Measurements from ENCODE around the gene HMGB2. TPM values are rescaled to one million over a fixed set of nuclear protein-coding genes. Genes with fewer than 3 reads are reported as not detected.

The HMGB2 gene
- total and polyA plus RNA-seq, 2 experiments from 2014 or later = 103 to 593 TPM

DNA sequence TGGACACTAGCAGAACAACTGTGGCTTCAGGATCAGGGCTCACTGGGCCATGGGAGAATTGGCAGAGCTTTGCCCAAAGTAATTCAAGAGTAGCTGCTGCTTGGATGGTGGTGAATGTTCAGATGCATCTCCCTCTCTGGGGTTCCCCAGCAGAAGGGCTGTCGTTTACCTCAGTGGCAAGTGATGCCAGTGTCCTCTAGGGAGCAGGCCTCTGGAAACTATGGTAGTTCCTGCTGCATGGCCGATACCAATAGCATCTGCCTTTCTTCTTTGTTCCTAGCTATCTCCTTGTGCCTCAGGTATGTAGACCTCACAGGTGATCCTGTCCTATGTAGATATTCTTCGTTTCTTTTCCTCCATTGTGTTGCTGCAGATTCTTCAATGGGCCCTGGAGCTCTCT is 26.4 kb downstream of the HMGB2 start (continued):
- TF ChIP-seq, protein P1, sequence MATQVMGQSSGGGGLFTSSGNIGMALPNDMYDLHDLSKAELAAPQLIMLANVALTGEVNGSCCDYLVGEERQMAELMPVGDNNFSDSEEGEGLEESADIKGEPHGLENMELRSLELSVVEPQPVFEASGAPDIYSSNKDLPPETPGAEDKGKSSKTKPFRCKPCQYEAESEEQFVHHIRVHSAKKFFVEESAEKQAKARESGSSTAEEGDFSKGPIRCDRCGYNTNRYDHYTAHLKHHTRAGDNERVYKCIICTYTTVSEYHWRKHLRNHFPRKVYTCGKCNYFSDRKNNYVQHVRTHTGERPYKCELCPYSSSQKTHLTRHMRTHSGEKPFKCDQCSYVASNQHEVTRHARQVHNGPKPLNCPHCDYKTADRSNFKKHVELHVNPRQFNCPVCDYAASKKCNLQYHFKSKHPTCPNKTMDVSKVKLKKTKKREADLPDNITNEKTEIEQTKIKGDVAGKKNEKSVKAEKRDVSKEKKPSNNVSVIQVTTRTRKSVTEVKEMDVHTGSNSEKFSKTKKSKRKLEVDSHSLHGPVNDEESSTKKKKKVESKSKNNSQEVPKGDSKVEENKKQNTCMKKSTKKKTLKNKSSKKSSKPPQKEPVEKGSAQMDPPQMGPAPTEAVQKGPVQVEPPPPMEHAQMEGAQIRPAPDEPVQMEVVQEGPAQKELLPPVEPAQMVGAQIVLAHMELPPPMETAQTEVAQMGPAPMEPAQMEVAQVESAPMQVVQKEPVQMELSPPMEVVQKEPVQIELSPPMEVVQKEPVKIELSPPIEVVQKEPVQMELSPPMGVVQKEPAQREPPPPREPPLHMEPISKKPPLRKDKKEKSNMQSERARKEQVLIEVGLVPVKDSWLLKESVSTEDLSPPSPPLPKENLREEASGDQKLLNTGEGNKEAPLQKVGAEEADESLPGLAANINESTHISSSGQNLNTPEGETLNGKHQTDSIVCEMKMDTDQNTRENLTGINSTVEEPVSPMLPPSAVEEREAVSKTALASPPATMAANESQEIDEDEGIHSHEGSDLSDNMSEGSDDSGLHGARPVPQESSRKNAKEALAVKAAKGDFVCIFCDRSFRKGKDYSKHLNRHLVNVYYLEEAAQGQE (IDR thresholded peaks at IDR 0.05; ENCODE audit: unreplicated experiment) = no peak
- TF ChIP-seq, protein P2, sequence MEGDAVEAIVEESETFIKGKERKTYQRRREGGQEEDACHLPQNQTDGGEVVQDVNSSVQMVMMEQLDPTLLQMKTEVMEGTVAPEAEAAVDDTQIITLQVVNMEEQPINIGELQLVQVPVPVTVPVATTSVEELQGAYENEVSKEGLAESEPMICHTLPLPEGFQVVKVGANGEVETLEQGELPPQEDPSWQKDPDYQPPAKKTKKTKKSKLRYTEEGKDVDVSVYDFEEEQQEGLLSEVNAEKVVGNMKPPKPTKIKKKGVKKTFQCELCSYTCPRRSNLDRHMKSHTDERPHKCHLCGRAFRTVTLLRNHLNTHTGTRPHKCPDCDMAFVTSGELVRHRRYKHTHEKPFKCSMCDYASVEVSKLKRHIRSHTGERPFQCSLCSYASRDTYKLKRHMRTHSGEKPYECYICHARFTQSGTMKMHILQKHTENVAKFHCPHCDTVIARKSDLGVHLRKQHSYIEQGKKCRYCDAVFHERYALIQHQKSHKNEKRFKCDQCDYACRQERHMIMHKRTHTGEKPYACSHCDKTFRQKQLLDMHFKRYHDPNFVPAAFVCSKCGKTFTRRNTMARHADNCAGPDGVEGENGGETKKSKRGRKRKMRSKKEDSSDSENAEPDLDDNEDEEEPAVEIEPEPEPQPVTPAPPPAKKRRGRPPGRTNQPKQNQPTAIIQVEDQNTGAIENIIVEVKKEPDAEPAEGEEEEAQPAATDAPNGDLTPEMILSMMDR (conservative IDR thresholded peaks at IDR 0.05; ENCODE audit: low read depth in 2 of 2) = no peak
- no peak for TF ChIP-seq EZH2phosphoT487 (IDR thresholded peaks at IDR 0.05; ENCODE audit: unreplicated experiment)
- no peak for TF ChIP-seq ZNF331 (CRISPR knock-in tag; IDR thresholded peaks at IDR 0.05; ENCODE audit: low read depth)
- no peak for TF ChIP-seq ZNF114 (CRISPR knock-in tag; IDR thresholded peaks at IDR 0.05)
- TF ChIP-seq CREB1 (CRISPR knock-in tag; IDR thresholded peaks at IDR 0.05; ENCODE audit: low read depth) = no peak
- no peak for TF ChIP-seq JUNB (IDR thresholded peaks at IDR 0.05; ENCODE audit: unreplicated experiment)

DNA sequence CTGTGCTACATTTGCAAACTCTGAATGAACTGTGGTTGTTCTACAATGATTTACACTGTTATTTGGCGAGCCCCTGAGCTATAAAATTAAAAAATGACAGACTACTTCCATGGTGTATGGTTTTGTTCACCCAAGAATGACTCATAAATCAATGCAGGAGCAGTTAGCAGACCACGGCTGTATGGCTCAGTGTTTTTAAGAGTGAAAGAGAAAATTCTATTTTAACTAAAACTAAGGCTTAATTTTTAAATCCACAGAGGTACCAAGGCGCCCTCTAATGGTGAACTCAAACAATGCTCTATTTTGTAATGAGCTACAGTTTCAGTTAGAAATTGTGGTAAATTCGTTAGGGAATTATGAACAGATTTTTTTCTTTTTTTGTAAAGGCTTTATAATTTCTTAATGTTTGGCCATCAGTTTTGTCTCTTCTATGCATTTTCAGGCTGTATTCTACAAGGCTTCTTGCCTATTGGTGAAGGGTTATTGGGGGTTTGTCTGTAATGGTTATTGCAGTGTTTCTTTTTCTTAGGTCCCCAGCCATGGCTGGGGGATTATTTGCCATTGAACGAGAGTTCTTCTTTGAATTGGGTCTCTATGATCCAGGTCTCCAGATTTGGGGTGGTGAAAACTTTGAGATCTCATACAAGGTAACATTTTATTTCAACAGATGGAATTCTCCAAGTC is 32.5 kb downstream of the HMGB2 start:
- Histone ChIP-seq H3K79me2 (replicated peaks; ENCODE audit: insufficient read depth) (peaks cover 11% of the 10 kb centered on the region; the same call in 1 of the 2 replicates), H3K4me1 (ENCODE audit: insufficient read depth) (no peaks in the 10 kb centered on the region; the same call in 1 of the 2 replicates), H3K4me2 (no peak overlapping the region), H3F3A (replicated peaks; ENCODE audit: low read depth) (no peaks in the 10 kb centered on the region), H3K36me3 (ENCODE audit: insufficient read depth) (peaks cover 7% of the 10 kb centered on the region; the same call in 1 of the 2 replicates), H2AFZ (no peak overlapping the region), H3K27ac (ENCODE audit: low read depth) (no peak overlapping the region; the same call in 1 of the 2 replicates), H4K20me1 (replicated peaks; ENCODE audit: insufficient read depth) (no peaks in the 10 kb centered on the region; the same call in 1 of the 2 replicates), H3K4me3 (no peak overlapping the region), H3K9me2 (ENCODE audit: insufficient read depth) (no peaks in the 10 kb centered on the region), H3K27me3 (ENCODE audit: insufficient read depth) (no peaks in the 10 kb centered on the region)
- Mint-ChIP-seq H3K4me1 (peaks cover 9% of the 10 kb centered on the region), H3K27me3 (ENCODE audit: insufficient read depth, low read depth, poor library complexity) (peaks cover 2% of the 10 kb centered on the region), H3K36me3 (ENCODE audit: low read depth) (peaks cover 57% of the 10 kb centered on the region), H3K4me3 (no peak overlapping the region), H3K27ac (peak overlapping the region; percentile 73), H3K9me3 (peaks cover 3% of the 10 kb centered on the region; the same call in 1 of the 3 replicates)
- ATAC-seq = no peak
- peak; percentile 63 for DNase-seq (ENCODE audit: low spot score)
- TF ChIP-seq, protein P3, sequence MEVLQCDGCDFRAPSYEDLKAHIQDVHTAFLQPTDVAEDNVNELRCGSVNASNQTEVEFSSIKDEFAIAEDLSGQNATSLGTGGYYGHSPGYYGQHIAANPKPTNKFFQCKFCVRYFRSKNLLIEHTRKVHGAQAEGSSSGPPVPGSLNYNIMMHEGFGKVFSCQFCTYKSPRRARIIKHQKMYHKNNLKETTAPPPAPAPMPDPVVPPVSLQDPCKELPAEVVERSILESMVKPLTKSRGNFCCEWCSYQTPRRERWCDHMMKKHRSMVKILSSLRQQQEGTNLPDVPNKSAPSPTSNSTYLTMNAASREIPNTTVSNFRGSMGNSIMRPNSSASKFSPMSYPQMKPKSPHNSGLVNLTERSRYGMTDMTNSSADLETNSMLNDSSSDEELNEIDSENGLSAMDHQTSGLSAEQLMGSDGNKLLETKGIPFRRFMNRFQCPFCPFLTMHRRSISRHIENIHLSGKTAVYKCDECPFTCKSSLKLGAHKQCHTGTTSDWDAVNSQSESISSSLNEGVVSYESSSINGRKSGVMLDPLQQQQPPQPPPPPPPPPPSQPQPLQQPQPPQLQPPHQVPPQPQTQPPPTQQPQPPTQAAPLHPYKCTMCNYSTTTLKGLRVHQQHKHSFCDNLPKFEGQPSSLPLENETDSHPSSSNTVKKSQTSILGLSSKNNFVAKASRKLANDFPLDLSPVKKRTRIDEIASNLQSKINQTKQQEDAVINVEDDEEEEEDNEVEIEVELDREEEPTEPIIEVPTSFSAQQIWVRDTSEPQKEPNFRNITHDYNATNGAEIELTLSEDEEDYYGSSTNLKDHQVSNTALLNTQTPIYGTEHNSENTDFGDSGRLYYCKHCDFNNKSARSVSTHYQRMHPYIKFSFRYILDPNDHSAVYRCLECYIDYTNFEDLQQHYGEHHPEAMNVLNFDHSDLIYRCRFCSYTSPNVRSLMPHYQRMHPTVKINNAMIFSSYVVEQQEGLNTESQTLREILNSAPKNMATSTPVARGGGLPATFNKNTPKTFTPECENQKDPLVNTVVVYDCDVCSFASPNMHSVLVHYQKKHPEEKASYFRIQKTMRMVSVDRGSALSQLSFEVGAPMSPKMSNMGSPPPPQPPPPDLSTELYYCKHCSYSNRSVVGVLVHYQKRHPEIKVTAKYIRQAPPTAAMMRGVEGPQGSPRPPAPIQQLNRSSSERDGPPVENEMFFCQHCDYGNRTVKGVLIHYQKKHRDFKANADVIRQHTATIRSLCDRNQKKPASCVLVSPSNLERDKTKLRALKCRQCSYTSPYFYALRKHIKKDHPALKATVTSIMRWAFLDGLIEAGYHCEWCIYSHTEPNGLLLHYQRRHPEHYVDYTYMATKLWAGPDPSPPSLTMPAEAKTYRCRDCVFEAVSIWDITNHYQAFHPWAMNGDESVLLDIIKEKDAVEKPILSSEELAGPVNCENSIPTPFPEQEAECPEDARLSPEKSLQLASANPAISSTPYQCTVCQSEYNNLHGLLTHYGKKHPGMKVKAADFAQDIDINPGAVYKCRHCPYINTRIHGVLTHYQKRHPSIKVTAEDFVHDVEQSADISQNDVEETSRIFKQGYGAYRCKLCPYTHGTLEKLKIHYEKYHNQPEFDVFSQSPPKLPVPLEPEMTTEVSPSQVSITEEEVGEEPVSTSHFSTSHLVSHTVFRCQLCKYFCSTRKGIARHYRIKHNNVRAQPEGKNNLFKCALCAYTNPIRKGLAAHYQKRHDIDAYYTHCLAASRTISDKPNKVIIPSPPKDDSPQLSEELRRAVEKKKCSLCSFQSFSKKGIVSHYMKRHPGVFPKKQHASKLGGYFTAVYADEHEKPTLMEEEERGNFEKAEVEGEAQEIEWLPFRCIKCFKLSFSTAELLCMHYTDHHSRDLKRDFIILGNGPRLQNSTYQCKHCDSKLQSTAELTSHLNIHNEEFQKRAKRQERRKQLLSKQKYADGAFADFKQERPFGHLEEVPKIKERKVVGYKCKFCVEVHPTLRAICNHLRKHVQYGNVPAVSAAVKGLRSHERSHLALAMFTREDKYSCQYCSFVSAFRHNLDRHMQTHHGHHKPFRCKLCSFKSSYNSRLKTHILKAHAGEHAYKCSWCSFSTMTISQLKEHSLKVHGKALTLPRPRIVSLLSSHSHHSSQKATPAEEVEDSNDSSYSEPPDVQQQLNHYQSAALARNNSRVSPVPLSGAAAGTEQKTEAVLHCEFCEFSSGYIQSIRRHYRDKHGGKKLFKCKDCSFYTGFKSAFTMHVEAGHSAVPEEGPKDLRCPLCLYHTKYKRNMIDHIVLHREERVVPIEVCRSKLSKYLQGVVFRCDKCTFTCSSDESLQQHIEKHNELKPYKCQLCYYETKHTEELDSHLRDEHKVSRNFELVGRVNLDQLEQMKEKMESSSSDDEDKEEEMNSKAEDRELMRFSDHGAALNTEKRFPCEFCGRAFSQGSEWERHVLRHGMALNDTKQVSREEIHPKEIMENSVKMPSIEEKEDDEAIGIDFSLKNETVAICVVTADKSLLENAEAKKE (CRISPR knock-in tag; IDR thresholded peaks at IDR 0.05) = no peak
- TF ChIP-seq POLR2AphosphoS5 (IDR thresholded peaks at IDR 0.05; ENCODE audit: low read depth) (no peak), ZNF331 (CRISPR knock-in tag; IDR thresholded peaks at IDR 0.05; ENCODE audit: low read depth) (no peak), STAT1 (IDR thresholded peaks at IDR 0.05; ENCODE audit: unreplicated experiment) (no peak), EZH2 (IDR thresholded peaks at IDR 0.05; ENCODE audit: low read depth, unreplicated experiment) (no peak)

Data from GM23338 (cell line).